MM.1S (cell line): Measurements from ENCODE around the gene ZNF521.

Experiments used
- DNase-seq: peaks from one replicate; pipeline ENCODE4 v3.0.0-alpha.2; 2015
- H2AFZ ChIP-seq: fragments of 300-600 bp; sonication (generic); 2 replicates; pipeline ENCODE4 v1.6.0; 2016; ENCODE audit warnings: antibody characterized with exemption, low read length
- H3F3A ChIP-seq: fragments of 300-600 bp; sonication (generic); 2 replicates; pipeline ENCODE4 v1.6.1; 2016; ENCODE audit warnings: mild to moderate bottlenecking, antibody characterized with exemption, low read length, moderate library complexity, mixed read lengths; ENCODE audit not compliant: insufficient read depth
- H3K27ac ChIP-seq: fragments of 300-600 bp; sonication (generic); 2 replicates; pipeline ENCODE4 v1.5.1; 2016; ENCODE audit warnings: mild to moderate bottlenecking, low read length
- H3K27me3 ChIP-seq: fragments of 300-600 bp; sonication (generic); replicated peaks from 2 replicates; pipeline ENCODE4 v1.6.0; 2016; ENCODE audit warnings: low read length; ENCODE audit not compliant: insufficient read depth
- H3K36me3 ChIP-seq: fragments of 300-600 bp; sonication (generic); replicated peaks from 2 replicates; pipeline ENCODE4 v1.6.1; 2016; ENCODE audit warnings: mild to moderate bottlenecking, low read length, mixed read lengths; ENCODE audit not compliant: insufficient read depth
- H3K4me1 ChIP-seq: fragments of 300-600 bp; sonication (generic); 2 replicates; pipeline ENCODE4 v1.6.1; 2016; ENCODE audit warnings: low read length, mixed read lengths
- H3K4me2 ChIP-seq: fragments of 300-600 bp; sonication (generic); 2 replicates; pipeline ENCODE4 v1.6.0; 2016; ENCODE audit warnings: low read depth, low read length
- H3K4me3 ChIP-seq: fragments of 300-600 bp; sonication (generic); 2 replicates; pipeline ENCODE4 v1.5.1; 2016; ENCODE audit warnings: low read length, mixed read lengths
- H3K79me2 ChIP-seq: fragments of 300-600 bp; sonication (generic); 2 replicates; pipeline ENCODE4 v1.6.1; 2016; ENCODE audit warnings: mixed run types, low read length, mixed read lengths
- H3K9ac ChIP-seq: fragments of 300-600 bp; sonication (generic); 2 replicates; pipeline ENCODE4 v1.6.1; 2016; ENCODE audit warnings: low read length, mixed read lengths
- H3K9me2 ChIP-seq: fragments of 300-600 bp; sonication (generic); replicated peaks from 2 replicates; pipeline ENCODE4 v1.6.1; 2016; ENCODE audit warnings: mild to moderate bottlenecking, low read length, mixed read lengths; ENCODE audit not compliant: insufficient read depth
- H3K9me3 ChIP-seq: fragments of 300-600 bp; sonication (generic); replicated peaks from 2 replicates; pipeline ENCODE4 v1.6.1; 2016; ENCODE audit warnings: mild to moderate bottlenecking, low read length, mixed read lengths; ENCODE audit not compliant: insufficient read depth
- H4K20me1 ChIP-seq: fragments of 300-600 bp; sonication (generic); 2 replicates; pipeline ENCODE4 v1.6.1; 2016; ENCODE audit warnings: mild to moderate bottlenecking, low read length, moderate library complexity, mixed read lengths; ENCODE audit not compliant: insufficient read depth
- CTCF ChIP-seq: fragments of 300-600 bp; sonication (generic); IDR thresholded peaks from 2 replicates; pipeline ENCODE4 v1.5.1; 2016; ENCODE audit warnings: antibody characterized with exemption, low read length, mixed read lengths
- EZH2 ChIP-seq: fragments of 300-600 bp; sonication (generic); optimal IDR thresholded peaks from 2 replicates; pipeline ENCODE3; 2017; ENCODE audit warnings: low read depth, mild to moderate bottlenecking, antibody characterized with exemption, low read length, mixed read lengths
- EZH2phosphoT487 ChIP-seq: fragments of 300-600 bp; sonication (generic); IDR thresholded peaks from 2 replicates; pipeline ENCODE4 v1.6.1; 2018; ENCODE audit warnings: antibody characterized with exemption, low read length

The ZNF521 gene

GRCh38 chr18:25043104-25043503 is 308.9 kb downstream of the ZNF521 start:
- Histone ChIP-seq H3K4me2 (no peak overlapping the region), H4K20me1 (no peaks in the 10 kb centered on the region), H3K9me2 (no peaks in the 10 kb centered on the region), H3K79me2 (no peaks in the 10 kb centered on the region), H3K27ac (no peak overlapping the region), H3K4me1 (no peaks in the 10 kb centered on the region), H2AFZ (no peak overlapping the region), H3K9ac (no peak overlapping the region), H3K36me3 (no peaks in the 10 kb centered on the region), H3K27me3 (no peaks in the 10 kb centered on the region), H3F3A (no peaks in the 10 kb centered on the region), H3K4me3 (no peak overlapping the region), H3K9me3 (no peaks in the 10 kb centered on the region)
- TF ChIP-seq CTCF = no peak
- TF ChIP-seq EZH2phosphoT487 = no peak
- no peak for TF ChIP-seq EZH2
- DNase-seq = no peak

- Histone ChIP-seq H3K27ac (no peak overlapping the region), H3F3A (no peaks in the 10 kb centered on the region), H3K9ac (no peak overlapping the region), H3K36me3 (no peaks in the 10 kb centered on the region), H3K4me1 (no peaks in the 10 kb centered on the region), H3K4me3 (no peak overlapping the region), H2AFZ (no peak overlapping the region), H3K4me2 (no peak overlapping the region), H3K79me2 (no peaks in the 10 kb centered on the region), H3K9me3 (no peaks in the 10 kb centered on the region), H3K9me2 (no peaks in the 10 kb centered on the region), H3K27me3 (no peaks in the 10 kb centered on the region), H4K20me1 (no peaks in the 10 kb centered on the region)
- TF ChIP-seq CTCF (no peak), EZH2 (no peak), EZH2phosphoT487 (no peak)
- DNase-seq = no peak
Measured at GRCh38 chr18:25042641-25043051, 309.3 kb downstream of the ZNF521 start.

GRCh38 chr18:25039781-25040180 is 312.2 kb downstream of the ZNF521 start:
- no peaks in the 10 kb centered on the region for H3K27me3 ChIP-seq
- no peaks in the 10 kb centered on the region for H3K9me2 ChIP-seq
- no peak overlapping the region for H2AFZ ChIP-seq
- no peak overlapping the region for H3K4me2 ChIP-seq
- no peaks in the 10 kb centered on the region for H4K20me1 ChIP-seq
- no peak overlapping the region for H3K4me3 ChIP-seq
- no peaks in the 10 kb centered on the region for H3K36me3 ChIP-seq
- no peaks in the 10 kb centered on the region for H3K4me1 ChIP-seq
- H3K79me2 ChIP-seq = no peaks in the 10 kb centered on the region
- H3K27ac ChIP-seq = no peak overlapping the region
- DNase-seq = no peak
- TF ChIP-seq CTCF = no peak
- TF ChIP-seq EZH2phosphoT487 = no peak
- TF ChIP-seq EZH2 = no peak
- no peaks in the 10 kb centered on the region for H3F3A ChIP-seq
- H3K9me3 ChIP-seq = no peaks in the 10 kb centered on the region
- no peak overlapping the region for H3K9ac ChIP-seq

- H3K9me3 ChIP-seq = no peaks in the 10 kb centered on the region
- H2AFZ ChIP-seq = no peak overlapping the region
- no peaks in the 10 kb centered on the region for H3K4me1 ChIP-seq
- no peaks in the 10 kb centered on the region for H3F3A ChIP-seq
- H3K9me2 ChIP-seq = no peaks in the 10 kb centered on the region
- no peak overlapping the region for H3K4me3 ChIP-seq
- no peaks in the 10 kb centered on the region for H3K27me3 ChIP-seq
- no peak for TF ChIP-seq EZH2
- no peak for TF ChIP-seq EZH2phosphoT487
- TF ChIP-seq CTCF = no peak
- no peak overlapping the region for H3K9ac ChIP-seq
- H3K27ac ChIP-seq = no peak overlapping the region
- H3K36me3 ChIP-seq = no peaks in the 10 kb centered on the region
- H3K79me2 ChIP-seq = no peaks in the 10 kb centered on the region
- no peak overlapping the region for H3K4me2 ChIP-seq
- no peak for DNase-seq
- no peaks in the 10 kb centered on the region for H4K20me1 ChIP-seq
Measured at GRCh38 chr18:25038261-25038660, 313.7 kb downstream of the ZNF521 start.
